ENCODE results near the gene LGR4.

The LGR4 gene

GRCh38 chr11:27425814-27426213 is 46.8 kb downstream of the LGR4 start:
- no peak for DNase-seq

GRCh38 chr11:27423125-27423524 is 49.5 kb downstream of the LGR4 start:
- no peak for DNase-seq

DNA sequence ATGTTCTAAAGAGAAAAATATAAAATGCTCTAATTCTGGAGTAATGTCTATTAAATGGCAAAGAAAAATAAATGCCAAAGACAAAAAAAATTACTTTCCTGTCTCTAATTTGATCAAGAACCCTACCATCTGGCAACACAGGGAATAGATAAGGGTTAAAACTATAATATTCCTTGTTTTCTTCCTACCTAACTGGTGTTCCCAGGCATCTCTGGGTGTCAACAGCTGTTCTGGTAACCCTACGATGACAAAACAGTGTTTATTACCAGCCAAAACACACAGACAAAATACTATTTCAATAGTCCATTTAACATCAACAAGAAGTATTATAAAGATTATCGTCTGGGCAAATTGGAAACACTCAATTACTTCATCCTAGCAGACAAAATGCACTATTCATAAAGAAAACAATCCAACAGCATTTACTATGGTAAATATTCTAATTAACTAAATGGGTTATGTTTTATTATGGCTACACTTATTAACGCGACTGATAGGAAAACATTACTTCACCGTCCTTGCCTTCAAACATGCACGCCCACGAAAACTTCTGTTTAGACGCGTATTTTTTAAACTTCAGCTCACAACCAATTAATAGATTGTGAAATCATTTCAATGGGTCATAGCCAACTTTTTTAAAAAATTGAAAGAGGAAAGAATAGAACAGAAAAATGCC is 50.6 kb downstream of the LGR4 start:
- no peak for DNase-seq

DNA sequence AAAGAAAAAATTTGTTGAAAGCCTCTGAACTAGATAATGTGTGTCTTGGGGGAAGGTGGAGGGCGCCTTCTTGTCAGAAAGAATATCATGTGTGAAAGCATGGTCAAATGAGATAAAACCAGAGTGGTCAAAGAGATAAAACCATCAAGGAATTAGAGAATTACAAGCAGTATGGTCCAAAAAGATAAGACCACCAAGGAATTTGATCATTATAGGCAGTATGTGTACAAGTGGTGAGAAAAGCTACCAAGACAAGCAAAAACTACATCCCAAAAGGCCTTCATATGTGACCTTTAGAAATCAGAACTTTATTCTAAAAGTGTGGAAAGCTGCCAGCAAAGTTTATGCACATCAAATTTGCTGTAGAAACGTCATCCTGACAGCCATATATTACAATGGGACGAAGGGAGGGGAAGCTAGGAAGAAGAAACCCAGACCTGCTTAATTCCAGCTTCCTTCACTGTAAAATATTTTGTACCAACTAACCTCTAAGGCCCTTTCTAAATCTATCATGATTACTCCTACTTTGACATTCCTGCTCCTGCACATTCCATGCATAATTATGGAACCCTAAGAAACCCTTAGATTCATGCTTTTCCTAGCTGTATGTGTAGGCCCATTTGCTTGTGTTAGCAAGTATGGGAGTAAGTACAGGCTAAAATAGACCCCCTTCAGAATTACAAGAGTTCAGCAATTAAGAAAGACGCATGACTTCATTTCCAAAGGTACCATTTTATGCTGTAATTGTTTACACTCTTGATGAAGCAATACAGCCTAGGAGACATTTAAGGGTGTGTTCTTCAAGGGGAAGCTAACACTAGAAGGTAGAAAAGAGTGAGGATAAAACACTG is 51.6 kb downstream of the LGR4 start:
- no peak for DNase-seq

- no peak for DNase-seq
Measured at GRCh38 chr11:27420217-27420616, 52.4 kb downstream of the LGR4 start.

- no peak for DNase-seq
Measured at GRCh38 chr11:27418356-27418755, 54.2 kb downstream of the LGR4 start.

GRCh38 chr11:27416568-27417176 is 55.9 kb downstream of the LGR4 start:
- DNase-seq, result no peak

DNA sequence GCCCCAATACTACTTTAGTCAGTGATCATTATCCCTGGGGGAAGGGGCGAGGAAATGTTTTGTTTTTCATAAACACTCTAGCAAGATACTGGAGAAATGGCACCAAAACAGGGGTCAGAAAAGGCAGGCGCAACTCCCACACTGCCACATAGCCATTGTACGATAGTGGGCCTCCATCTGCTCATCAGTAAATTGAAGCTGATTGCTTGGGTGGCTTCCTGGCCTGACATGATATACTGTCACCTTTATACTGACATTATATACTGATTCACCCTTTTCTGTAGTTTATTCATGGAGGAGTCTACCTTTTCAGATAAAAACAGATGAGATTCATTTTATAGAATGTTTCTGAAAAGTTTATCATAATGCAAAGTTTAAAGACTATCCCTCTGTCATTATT is 57.9 kb downstream of the LGR4 start:
- no peak for DNase-seq

- no peak for DNase-seq
Measured at GRCh38 chr11:27413218-27413617, 59.4 kb downstream of the LGR4 start.

GRCh38 chr11:27412192-27412691 is 60.3 kb downstream of the LGR4 start:
- no peak for DNase-seq

DNA sequence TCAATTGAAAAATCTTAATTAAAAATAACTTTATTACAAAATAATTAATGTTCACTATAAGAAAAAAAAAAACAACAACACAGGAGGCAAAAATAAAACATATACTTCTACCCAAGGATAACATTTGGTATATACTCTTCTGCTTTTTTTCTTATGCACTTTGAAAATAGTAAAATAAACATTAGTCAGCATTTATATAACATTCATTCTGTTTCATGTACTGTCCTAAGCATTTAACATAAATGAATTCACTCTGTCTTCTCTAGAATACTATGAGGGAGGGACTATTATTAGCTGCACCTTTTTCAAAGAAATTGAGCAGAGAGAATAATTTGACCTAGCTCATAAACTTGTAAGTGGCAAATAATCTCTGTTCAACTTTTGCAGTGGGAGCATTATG is 61.3 kb downstream of the LGR4 start:
- DNase-seq, result no peak

- DNase-seq, result no peak
Measured at GRCh38 chr11:27410272-27410671, 62.3 kb downstream of the LGR4 start.

- no peak for DNase-seq
Measured at GRCh38 chr11:27409742-27410141, 62.8 kb downstream of the LGR4 start.

- no peak for DNase-seq
Measured at GRCh38 chr11:27409049-27409448, 63.5 kb downstream of the LGR4 start.

DNA sequence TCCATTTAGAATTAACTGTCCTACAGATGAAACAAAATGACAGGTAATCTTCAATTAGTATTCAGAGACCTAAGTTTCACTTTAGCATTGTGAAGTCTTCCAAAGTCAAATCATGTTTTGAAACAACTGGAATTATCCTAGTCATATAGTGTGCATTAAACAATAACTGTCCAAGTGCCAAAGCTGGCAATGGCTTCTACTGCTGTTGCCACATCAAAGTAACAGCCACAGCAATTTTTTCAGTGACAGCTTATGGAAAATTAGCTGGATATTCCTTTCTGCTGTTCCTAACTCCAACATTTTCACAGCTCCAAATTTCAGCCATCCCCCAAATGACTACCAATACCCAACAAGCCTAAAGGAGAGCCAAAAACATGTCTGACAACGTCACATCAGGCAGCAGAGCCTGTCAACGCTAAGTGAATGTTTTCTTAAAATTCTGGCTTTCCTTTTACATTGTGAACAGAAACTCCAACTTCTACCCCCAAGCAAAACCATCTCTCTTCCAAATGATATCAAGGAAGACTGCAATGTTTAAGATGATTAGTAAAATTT is 64.3 kb downstream of the LGR4 start:
- no peak for DNase-seq

GRCh38 chr11:27406498-27407354 is 65.9 kb downstream of the LGR4 start:
- DNase-seq, result no peak

DNA sequence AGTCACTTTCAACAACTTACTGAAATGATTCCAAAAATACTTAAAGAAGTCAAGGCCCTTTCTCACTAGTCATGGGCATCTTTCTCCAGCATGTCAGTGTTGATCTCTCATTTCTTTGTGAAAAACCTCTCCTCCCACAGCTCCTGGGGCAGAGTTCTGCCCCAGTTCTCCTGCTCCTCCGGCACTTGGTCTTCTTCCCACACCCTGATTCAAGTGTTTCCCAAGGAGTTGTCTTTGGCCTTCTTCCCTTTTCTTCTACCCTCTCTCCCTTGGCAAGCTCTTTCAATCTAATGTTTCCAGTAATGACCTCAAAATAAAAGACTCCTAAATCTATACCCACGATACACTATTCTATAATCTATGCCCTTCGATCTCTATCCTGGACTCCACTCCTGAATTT is 67.5 kb downstream of the LGR4 start:
- no peak for DNase-seq

- DNase-seq, result no peak
Measured at GRCh38 chr11:27404427-27404826, 68.2 kb downstream of the LGR4 start.

DNA sequence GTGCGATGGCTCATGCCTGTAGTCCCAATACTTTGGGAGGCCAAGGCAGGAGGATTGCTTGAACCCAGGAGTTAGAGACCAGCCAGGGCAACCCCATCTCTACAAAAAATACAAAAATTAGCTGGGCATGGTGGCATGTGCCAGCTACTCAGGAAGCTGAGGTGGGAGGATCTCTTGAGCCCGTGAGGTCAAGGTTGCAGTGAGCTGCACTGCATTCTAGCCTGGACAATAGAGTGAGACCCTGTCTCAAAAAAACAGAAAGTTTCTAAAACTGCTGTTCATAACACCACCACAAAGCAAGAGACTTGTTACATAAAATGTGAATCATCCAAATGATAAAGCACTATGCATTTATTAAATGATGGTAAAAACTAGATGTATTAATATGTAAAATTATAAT is 69.4 kb downstream of the LGR4 start:
- DNase-seq, result no peak

- DNase-seq, result no peak
Measured at GRCh38 chr11:27402450-27402849, 70.1 kb downstream of the LGR4 start.

DNA sequence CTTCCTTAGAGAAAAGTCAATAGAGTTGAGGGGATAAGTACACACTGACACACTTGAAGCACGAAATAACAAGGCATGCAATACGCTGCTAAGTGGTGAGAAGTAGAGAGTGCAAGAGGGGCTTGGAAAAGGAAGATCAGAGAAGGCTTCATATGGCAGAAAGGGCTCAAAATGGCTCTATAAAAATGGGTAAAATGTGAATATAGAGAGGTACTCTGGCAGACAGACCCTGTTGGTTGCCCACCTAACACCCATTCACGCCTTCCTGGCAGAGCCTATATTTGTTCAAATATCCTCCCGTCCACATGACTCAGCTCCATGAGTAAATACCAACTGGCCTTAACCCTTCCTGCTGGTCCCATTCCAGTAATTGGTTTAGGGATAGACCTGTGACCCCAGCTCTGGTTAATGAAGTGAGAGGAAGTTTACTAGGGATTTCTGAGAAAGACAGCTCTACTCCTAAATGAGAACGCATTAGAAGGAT is 70.7 kb downstream of the LGR4 start:
- DNase-seq, result no peak

DNA sequence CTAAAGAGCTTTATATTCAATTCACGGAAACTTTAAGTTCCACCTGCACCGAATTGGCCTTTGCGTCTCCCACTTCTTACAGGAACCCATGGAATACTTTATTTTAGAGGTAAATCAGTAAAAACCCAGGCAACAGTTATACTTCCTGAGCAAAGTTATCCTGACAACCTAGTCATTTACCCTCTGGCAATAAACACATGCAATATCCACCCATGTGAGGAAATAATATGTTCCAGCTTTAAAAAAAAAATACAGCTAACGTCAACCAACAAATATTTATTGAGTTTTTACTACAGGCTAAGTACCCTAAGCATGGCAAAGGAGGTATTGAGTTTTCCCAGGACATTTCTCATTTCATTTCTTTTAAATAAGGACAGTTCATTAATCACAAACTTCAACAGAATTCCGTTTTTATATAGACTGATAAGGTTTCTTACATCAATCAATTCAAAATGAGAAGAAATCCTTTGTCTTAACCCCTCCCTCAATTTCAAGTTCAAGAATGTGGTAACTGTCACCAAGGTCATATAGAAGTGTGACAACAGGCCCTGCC is 71.2 kb downstream of the LGR4 start:
- no peak for DNase-seq
